WTC11 (cell line): ENCODE measurements around the gene GABBR1. TPM values are rescaled to one million over a fixed set of nuclear protein-coding genes. Genes with fewer than 3 reads are reported as not detected.
A peak's percentile ranks its signal among the peaks of the same experiment; 100 is the strongest.

Source experiments
- ATAC-seq: fragments of 200-7000 bp; cut with Tn5 transposase; 2 replicates; pipeline ENCODE4 v1.10.0; 2021; ENCODE audit warnings: mild to moderate bottlenecking, moderate library complexity
- CTCF ChIA-PET: fragments of 300-600 bp; sonication (Branson Sonifier 250); formaldehyde crosslinking; loops from one replicate; lab custom pipeline; 2021; ENCODE audit warnings: antibody characterized with exemption; lab: Charles Lee
- POLR2A ChIA-PET: fragments of 350-600 bp; sonication (Branson Sonifier 250); formaldehyde crosslinking; loops from one replicate; lab custom pipeline; 2021; ENCODE audit warnings: antibody characterized with exemption; lab: Charles Lee
- DNase-seq: peaks from one replicate; pipeline ENCODE4 v3.0.0; 2021; ENCODE audit warnings: low spot score
- H3K27ac Mint-ChIP-seq: 2 replicates; pipeline ENCODE4 v1.8.0; 2021; ENCODE audit warnings: mixed read lengths
- H3K27me3 Mint-ChIP-seq: 2 replicates; pipeline ENCODE4 v1.8.0; 2021; ENCODE audit warnings: low read depth, mild to moderate bottlenecking, moderate library complexity, mixed read lengths
- H3K36me3 Mint-ChIP-seq: 2 replicates; pipeline ENCODE4 v1.8.0; 2021; ENCODE audit warnings: mixed read lengths
- H3K4me1 Mint-ChIP-seq: 2 replicates; pipeline ENCODE4 v1.8.0; 2022; ENCODE audit warnings: mixed read lengths
- H3K4me3 Mint-ChIP-seq: 2 replicates; pipeline ENCODE4 v1.8.0; 2021; ENCODE audit warnings: mild to moderate bottlenecking, moderate library complexity, mixed read lengths
- H3K9me3 Mint-ChIP-seq: 2 replicates; pipeline ENCODE4 v1.8.0; 2021; ENCODE audit warnings: mixed read lengths
- ARID4B ChIP-seq: sonication (generic); formaldehyde crosslinking; IDR thresholded peaks from 2 replicates; pipeline ENCODE4 v1.8.0; 2023; ENCODE audit warnings: missing genetic modification reagents, mild to moderate bottlenecking, borderline replicate concordance
- ATF2 ChIP-seq: sonication (generic); formaldehyde crosslinking; IDR thresholded peaks from 2 replicates; pipeline ENCODE4 v1.8.1; 2022; ENCODE audit warnings: low read depth, missing genetic modification reagents, borderline replicate concordance
- ATF3 ChIP-seq: sonication (generic); formaldehyde crosslinking; conservative IDR thresholded peaks from 2 replicates; pipeline ENCODE4 v1.8.1; 2022; ENCODE audit warnings: mild to moderate bottlenecking, missing genetic modification reagents
- CTCF ChIP-seq: fragments of 200-600 bp; IDR thresholded peaks from 2 replicates; pipeline ENCODE4 v1.8.0; 2022; ENCODE audit warnings: antibody characterized with exemption
- E2F1 ChIP-seq: sonication (generic); formaldehyde crosslinking; IDR thresholded peaks from 2 replicates; pipeline ENCODE4 v1.8.0; 2022; ENCODE audit warnings: mild to moderate bottlenecking, missing genetic modification reagents
- E2F5 ChIP-seq: sonication (generic); formaldehyde crosslinking; IDR thresholded peaks from 2 replicates; pipeline ENCODE4 v1.8.1; 2022; ENCODE audit warnings: mild to moderate bottlenecking, moderate library complexity, missing genetic modification reagents
- FOXJ3 ChIP-seq: sonication (generic); formaldehyde crosslinking; IDR thresholded peaks from 2 replicates; pipeline ENCODE4 v1.9.0; 2021; ENCODE audit warnings: missing genetic modification reagents, mild to moderate bottlenecking, borderline replicate concordance
- FOXP1 ChIP-seq: sonication (generic); formaldehyde crosslinking; IDR thresholded peaks from 2 replicates; pipeline ENCODE4 v1.8.0; 2022; ENCODE audit warnings: missing genetic modification reagents, mild to moderate bottlenecking, moderate library complexity, borderline replicate concordance
- GTF2I ChIP-seq: fragments of 250-450 bp; sonication (Bioruptor Pico); conservative IDR thresholded peaks from 2 replicates; pipeline ENCODE4 v1.4.0; 2021; ENCODE audit warnings: mild to moderate bottlenecking
- KAT7 ChIP-seq: sonication (generic); formaldehyde crosslinking; IDR thresholded peaks from 2 replicates; pipeline ENCODE4 v1.8.1; 2023; ENCODE audit warnings: missing genetic modification reagents, mild to moderate bottlenecking, borderline replicate concordance
- MAX ChIP-seq: sonication (generic); formaldehyde crosslinking; IDR thresholded peaks from 2 replicates; pipeline ENCODE4 v1.8.0; 2022; ENCODE audit warnings: mild to moderate bottlenecking, missing genetic modification reagents
- NFYB ChIP-seq: sonication (generic); formaldehyde crosslinking; conservative IDR thresholded peaks from 2 replicates; pipeline ENCODE4 v1.8.0; 2022; ENCODE audit warnings: low read depth, missing genetic modification reagents
- NR2C2 ChIP-seq: sonication (generic); formaldehyde crosslinking; IDR thresholded peaks from 2 replicates; pipeline ENCODE4 v1.8.0; 2022; ENCODE audit warnings: mild to moderate bottlenecking, missing genetic modification reagents
- OVOL2 ChIP-seq: fragments of 250-450 bp; sonication (Bioruptor Pico); IDR thresholded peaks from 2 replicates; pipeline ENCODE4 v1.9.0; 2021; ENCODE audit warnings: mild to moderate bottlenecking, borderline replicate concordance
- SMAD3 ChIP-seq: sonication (generic); formaldehyde crosslinking; IDR thresholded peaks from 2 replicates; pipeline ENCODE4 v1.8.0; 2022; ENCODE audit warnings: missing genetic modification reagents, mild to moderate bottlenecking, borderline replicate concordance
- SOX15 ChIP-seq: fragments of 250-450 bp; sonication (Bioruptor Pico); IDR thresholded peaks from 2 replicates; pipeline ENCODE4 v1.9.0; 2021; ENCODE audit warnings: mild to moderate bottlenecking
- TEAD1 ChIP-seq: sonication (generic); formaldehyde crosslinking; IDR thresholded peaks from 2 replicates; pipeline ENCODE4 v1.8.0; 2022; ENCODE audit warnings: mild to moderate bottlenecking, missing genetic modification reagents
- USF2 ChIP-seq: sonication (generic); formaldehyde crosslinking; IDR thresholded peaks from 2 replicates; pipeline ENCODE4 v1.8.1; 2023; ENCODE audit warnings: mild to moderate bottlenecking, missing genetic modification reagents, moderate library complexity
- ZNF138 ChIP-seq: sonication (generic); formaldehyde crosslinking; conservative IDR thresholded peaks from 2 replicates; pipeline ENCODE4 v1.8.1; 2022; ENCODE audit warnings: mild to moderate bottlenecking, moderate library complexity, missing genetic modification reagents
- ZNF263 ChIP-seq: sonication (generic); formaldehyde crosslinking; IDR thresholded peaks from 2 replicates; pipeline ENCODE4 v1.8.1; 2022; ENCODE audit warnings: low read depth, mild to moderate bottlenecking, moderate library complexity, missing genetic modification reagents
- ZNF317 ChIP-seq: sonication (generic); formaldehyde crosslinking; IDR thresholded peaks from 2 replicates; pipeline ENCODE4 v1.8.1; 2023; ENCODE audit warnings: low read depth, mild to moderate bottlenecking, moderate library complexity, missing genetic modification reagents, borderline replicate concordance
- total RNA-seq: library from RNA; stranded (reverse); gene quantifications from 3 replicates; pipeline ENCODE4 v1.2.3, GENCODE V29; 2021

Gene GABBR1
- total RNA-seq, 1 experiment from 2014 or later = 107 TPM

GRCh38 chr6:29631860-29632731, 887 bp downstream of the GABBR1 start:
- DNase-seq = peak; percentile 71
- Mint-ChIP-seq H3K4me1 (peaks cover 63% of the 10 kb centered on the region), H3K4me3 (peak overlapping the region; percentile 87), H3K27me3 (no peaks in the 10 kb centered on the region), H3K27ac (peak overlapping the region; percentile 73), H3K9me3 (no peaks in the 10 kb centered on the region), H3K36me3 (no peaks in the 10 kb centered on the region)
- ATAC-seq = peak; percentile 5
- TF ChIP-seq NFYB (CRISPR knock-in tag) = no peak
- no peak for TF ChIP-seq ATF3 (CRISPR knock-in tag)
- TF ChIP-seq KAT7 (CRISPR knock-in tag) = no peak
- TF ChIP-seq E2F5 (CRISPR knock-in tag) = no peak
- TF ChIP-seq FOXP1 (CRISPR knock-in tag) = 0 out of 2 replicates have a peak, but pooled peaks have one; percentile 37
- TF ChIP-seq MAX (CRISPR knock-in tag) = peak; percentile 23; the same call in 1 of the 2 replicates
- no peak for TF ChIP-seq FOXJ3 (CRISPR knock-in tag)
- no peak for TF ChIP-seq ZNF138 (CRISPR knock-in tag)
- 0 out of 2 replicates have a peak, but pooled peaks have one; percentile 16 for TF ChIP-seq ARID4B
- TF ChIP-seq SMAD3 = 0 out of 2 replicates have a peak, but pooled peaks have one; percentile 35
- TF ChIP-seq NR2C2 (CRISPR knock-in tag) = no peak
- ChIA-PET POLR2A (interaction anchor here (0.6 to 1.8 kb wide), 6 partner anchors 8 to 434 kb away, joined by 3 to 9 read pairs (median 6); no protein-coding TSS in a partner anchor), CTCF (interaction anchor here (1.2 to 4.4 kb wide), 10 partner anchors 8 to 65 kb away, joined by 3 to 43 read pairs (median 10); no protein-coding TSS in a partner anchor)

GRCh38 chr6:29631209-29631810, 1.7 kb downstream of the GABBR1 start:
- Mint-ChIP-seq H3K9me3 (no peaks in the 10 kb centered on the region), H3K4me3 (peak overlapping the region; percentile 87), H3K4me1 (peaks cover 66% of the 10 kb centered on the region), H3K27me3 (no peaks in the 10 kb centered on the region), H3K36me3 (no peaks in the 10 kb centered on the region), H3K27ac (no peak overlapping the region; the same call in 1 of the 2 replicates)
- ATAC-seq (peak; percentile 2), DNase-seq (peak; percentile 36)
- POLR2A ChIA-PET = no interaction called here
- CTCF ChIA-PET = interaction anchor here (2.5 to 4.4 kb wide), 2 partner anchors 18 to 23 kb away, joined by 10 to 28 read pairs; no protein-coding TSS in a partner anchor
- TF ChIP-seq ZNF317 (no peak), ZNF263 (CRISPR knock-in tag) (no peak), CTCF (no peak), SOX15 (CRISPR knock-in tag) (no peak), ATF2 (CRISPR knock-in tag) (no peak), TEAD1 (CRISPR knock-in tag) (peak; percentile 34; the same call in 1 of the 2 replicates), OVOL2 (no peak), E2F1 (no peak), USF2 (CRISPR knock-in tag) (no peak), GTF2I (CRISPR knock-in tag) (no peak), ZNF138 (CRISPR knock-in tag) (no peak)
